Effector CD4-positive, alpha-beta T cell (primary cell): ENCODE results near the gene FUBP3.

Source experiments
- DNase-seq: peaks from one replicate; pipeline ENCODE4 v3.0.0-alpha.2; 2020
- total RNA-seq: gene quantifications from one replicate; lab custom pipeline; 2026; lab: John Stamatoyannopoulos, UW

The FUBP3 gene, protein sequence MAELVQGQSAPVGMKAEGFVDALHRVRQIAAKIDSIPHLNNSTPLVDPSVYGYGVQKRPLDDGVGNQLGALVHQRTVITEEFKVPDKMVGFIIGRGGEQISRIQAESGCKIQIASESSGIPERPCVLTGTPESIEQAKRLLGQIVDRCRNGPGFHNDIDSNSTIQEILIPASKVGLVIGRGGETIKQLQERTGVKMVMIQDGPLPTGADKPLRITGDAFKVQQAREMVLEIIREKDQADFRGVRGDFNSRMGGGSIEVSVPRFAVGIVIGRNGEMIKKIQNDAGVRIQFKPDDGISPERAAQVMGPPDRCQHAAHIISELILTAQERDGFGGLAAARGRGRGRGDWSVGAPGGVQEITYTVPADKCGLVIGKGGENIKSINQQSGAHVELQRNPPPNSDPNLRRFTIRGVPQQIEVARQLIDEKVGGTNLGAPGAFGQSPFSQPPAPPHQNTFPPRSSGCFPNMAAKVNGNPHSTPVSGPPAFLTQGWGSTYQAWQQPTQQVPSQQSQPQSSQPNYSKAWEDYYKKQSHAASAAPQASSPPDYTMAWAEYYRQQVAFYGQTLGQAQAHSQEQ
- total RNA-seq = 45.2 reads per million, percentile 66 among the genes with 10 or more reads in this experiment

DNA sequence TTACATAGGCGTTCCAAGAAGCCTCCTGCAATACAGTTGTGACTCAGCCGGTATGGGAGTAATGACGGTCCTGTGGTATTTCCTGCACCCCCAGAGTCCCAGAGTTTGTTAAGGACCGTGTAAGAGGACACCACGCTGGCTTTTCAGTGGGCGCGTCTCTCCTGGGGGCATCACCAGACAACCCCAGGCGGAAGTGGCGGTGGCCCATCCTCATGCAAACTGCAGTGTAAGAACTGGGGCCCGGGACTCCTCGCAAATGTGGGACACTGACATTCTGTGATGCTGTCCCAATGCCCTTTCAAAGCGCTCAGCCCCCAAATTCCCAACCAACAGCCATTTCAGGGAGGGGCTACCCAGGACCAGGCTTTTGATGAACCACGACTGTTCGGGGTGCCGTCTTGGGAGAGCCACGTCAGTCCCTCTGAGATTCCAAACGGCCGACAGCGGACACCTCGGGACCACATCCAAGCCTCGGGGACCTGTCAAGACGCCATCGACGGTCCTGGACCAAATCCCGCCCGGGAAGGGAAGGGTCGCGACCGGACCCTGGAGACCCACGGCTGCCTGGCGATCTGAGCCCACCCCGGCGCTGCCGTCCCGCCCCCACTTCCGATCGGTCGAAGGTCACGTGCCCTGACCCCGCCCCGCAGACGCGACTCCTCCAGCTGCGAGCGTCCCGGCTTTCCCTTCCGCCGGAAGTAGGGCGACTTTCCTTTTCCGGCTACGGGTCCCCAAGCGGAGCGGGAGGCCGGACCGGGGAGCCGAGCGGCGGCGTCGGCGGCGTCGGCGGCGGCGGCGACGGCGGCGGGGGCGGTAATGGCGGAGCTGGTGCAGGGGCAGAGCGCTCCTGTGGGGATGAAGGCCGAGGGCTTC is at the start of gene FUBP3:
TSS of gene FUBP3 (plus strand) at position 713 of the 873 bp plus-strand sequence. CDS start at position 817, 104 bp downstream.
- peak; percentile 85 for DNase-seq

GRCh38 chr9:130530938-130531337 is 48.4 kb upstream of the FUBP3 start:
- no peak for DNase-seq

DNA sequence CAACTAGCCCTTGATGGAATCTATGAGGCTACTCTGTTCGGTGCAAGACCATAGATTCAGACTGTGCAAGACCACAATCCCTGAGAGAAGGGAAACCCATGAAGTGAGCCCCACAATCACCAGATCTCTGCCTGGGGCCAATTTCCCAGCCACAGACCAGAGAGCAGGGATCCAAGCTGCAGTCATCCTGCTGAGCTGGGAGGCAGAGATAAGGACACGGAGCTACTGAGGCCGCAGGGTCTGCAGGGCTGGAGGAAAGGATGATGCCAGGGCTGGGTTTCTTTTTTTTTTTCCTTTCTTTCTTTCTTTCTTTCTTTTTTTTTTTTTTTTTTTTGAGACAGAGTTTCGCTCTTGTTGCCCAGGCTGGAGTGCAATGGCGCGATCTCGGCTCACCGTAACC is 47.7 kb upstream of the FUBP3 start:
- DNase-seq = no peak

GRCh38 chr9:130532426-130533080 is 46.8 kb upstream of the FUBP3 start:
- DNase-seq = no peak

- no peak for DNase-seq
These were observed 43.4 kb upstream of the FUBP3 start for GRCh38 chr9:130535818-130536521.

- no peak for DNase-seq
These were observed 42.7 kb upstream of the FUBP3 start for GRCh38 chr9:130536701-130537107.

- no peak for DNase-seq
These were observed 41.9 kb upstream of the FUBP3 start for GRCh38 chr9:130537346-130538050.

- DNase-seq = no peak
These were observed 39.8 kb upstream of the FUBP3 start for GRCh38 chr9:130539420-130540223.

- DNase-seq = no peak
These were observed 37.8 kb upstream of the FUBP3 start for GRCh38 chr9:130541533-130541932.

- no peak for DNase-seq
These were observed 37.3 kb upstream of the FUBP3 start for GRCh38 chr9:130542038-130542437.

DNA sequence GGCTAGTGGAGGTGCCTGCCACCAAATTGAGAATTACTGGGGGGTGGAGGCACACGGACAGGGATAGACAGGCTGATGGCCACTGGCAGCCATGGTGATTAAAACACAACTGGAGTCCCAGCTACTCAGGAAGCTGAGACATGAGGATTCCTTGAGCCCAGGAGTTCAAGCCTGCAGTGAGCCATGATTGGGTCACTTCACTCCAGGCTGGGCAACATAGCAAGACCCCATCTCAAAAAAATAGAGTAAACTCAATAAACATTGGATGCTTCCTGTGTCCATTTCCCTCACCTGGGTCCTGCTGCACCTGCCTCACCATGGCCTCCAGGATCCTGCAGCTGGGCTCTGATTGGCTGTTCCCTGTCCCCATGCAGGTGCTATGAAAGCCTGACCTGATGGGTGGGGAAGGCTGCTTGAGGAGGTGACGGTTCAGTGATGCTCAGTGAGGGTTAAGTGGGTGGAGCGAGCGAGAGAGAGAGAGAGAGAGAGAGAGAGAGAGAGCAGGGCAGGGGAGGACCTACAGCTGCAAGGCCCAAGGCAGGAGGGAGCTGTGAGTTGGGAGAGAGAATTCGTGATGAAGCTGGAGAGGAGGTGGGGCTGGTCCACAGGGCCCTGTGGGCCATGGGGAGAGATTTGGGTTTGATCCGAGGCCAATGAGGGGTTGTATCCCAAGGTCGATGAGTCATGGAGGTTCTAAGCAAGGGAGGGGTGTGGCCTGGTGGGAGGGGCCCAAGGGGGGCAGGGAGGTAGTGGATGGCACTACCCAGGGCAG is 36.7 kb upstream of the FUBP3 start:
- no peak for DNase-seq

- no peak for DNase-seq
These were observed 36.0 kb upstream of the FUBP3 start for GRCh38 chr9:130543368-130543767.

DNA sequence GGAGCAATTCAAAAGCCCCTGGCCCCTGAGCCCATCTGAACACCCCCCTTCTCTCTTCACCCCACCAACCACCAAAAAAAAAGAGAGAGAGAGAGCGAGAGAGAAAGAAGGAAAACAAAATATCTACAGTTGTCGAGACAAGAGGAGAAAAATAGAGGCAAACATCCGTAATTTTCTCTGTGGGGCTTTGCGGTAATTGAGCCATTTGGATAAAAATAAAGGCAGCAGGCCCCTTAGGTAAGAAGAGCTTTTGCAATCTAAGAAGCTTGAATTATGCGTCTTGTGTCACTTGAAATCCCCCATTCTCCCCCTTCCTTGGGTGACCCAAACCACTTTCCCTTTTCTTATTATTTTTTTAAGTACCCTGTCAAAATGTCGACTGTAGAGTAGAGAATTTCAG is 35.5 kb upstream of the FUBP3 start:
- no peak for DNase-seq

DNA sequence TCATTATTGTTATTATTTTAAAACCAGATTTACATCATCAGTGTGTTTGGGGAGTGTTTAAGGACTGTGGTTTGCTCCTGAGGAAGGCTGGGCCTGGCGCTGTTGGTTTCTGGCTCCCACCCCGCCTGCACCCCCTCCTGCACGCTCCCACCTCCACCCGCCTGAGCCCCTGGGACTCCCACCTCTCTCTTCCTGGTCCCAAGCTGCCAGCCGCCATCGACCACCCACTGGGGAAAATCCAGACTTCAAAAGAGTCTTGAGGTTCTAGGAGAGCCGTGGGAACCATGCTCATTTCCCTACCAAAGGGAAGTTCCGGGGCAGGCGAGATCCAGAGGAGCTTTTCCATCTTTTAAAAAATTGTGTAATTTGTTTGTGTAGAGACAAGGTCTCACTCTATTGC is 35.0 kb upstream of the FUBP3 start:
- DNase-seq = no peak

- no peak for DNase-seq
These were observed 31.3 kb upstream of the FUBP3 start for GRCh38 chr9:130548103-130548502.

GRCh38 chr9:130549093-130549735 is 30.2 kb upstream of the FUBP3 start:
- no peak for DNase-seq

- DNase-seq = no peak
These were observed 24.8 kb upstream of the FUBP3 start for GRCh38 chr9:130554606-130555005.

- no peak for DNase-seq
These were observed 24.3 kb upstream of the FUBP3 start for GRCh38 chr9:130555061-130555460.

DNA sequence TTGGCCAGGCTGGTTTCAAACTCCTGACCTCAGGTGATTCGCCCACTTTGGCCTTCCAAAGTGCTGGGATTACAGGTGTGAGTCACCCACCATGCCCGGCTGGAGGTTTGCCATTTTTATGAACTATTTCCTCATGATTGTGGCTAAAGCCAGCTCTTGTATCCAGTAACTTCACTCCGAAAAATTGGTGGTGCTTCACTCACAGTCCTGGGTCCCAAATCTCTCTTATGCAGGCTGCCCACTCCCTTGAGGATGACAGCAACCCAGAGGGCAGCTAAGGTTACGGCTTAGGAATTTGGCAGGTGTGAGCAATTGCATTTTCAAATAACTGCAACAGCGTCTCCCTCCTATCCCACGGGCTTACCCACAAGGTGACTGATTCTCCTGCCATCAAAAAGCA is 23.4 kb upstream of the FUBP3 start:
- DNase-seq = no peak
